Fibroblast of lung (primary cell): ENCODE results near the gene SRSF7. TPM values are rescaled to one million over a fixed set of nuclear protein-coding genes. Genes with fewer than 3 reads are reported as not detected.

Experiments used
- DNase-seq, 2 donors: peaks; one replicate each; pipeline versions ENCODE4 v3.0.0 to v3.0.0-alpha.2; 2010; ENCODE audit warnings: low read depth in 2 of 2
- H2AFZ ChIP-seq: 2 replicates; pipeline ENCODE4 v1.5.1; 2012; ENCODE audit warnings: low read length, control low read depth, inconsistent platforms
- H3K27ac ChIP-seq: 2 replicates; pipeline ENCODE4 v1.5.1; 2011; ENCODE audit warnings: low read length, control low read depth; ENCODE audit not compliant: insufficient read depth
- H3K27me3 ChIP-seq: 2 replicates; pipeline ENCODE4 v1.5.1; 2011; ENCODE audit warnings: mild to moderate bottlenecking, low read length; ENCODE audit not compliant: control insufficient read depth, insufficient read depth
- H3K36me3 ChIP-seq: 2 replicates; pipeline ENCODE4 v1.5.1; 2011; ENCODE audit warnings: low read length; ENCODE audit not compliant: control insufficient read depth, insufficient read depth
- H3K4me1 ChIP-seq: 2 replicates; pipeline ENCODE4 v1.5.1; 2011; ENCODE audit warnings: low read length; ENCODE audit not compliant: control insufficient read depth, insufficient read depth; ENCODE audit errors: extremely low read depth
- H3K4me2 ChIP-seq: 2 replicates; pipeline ENCODE4 v1.5.1; 2011; ENCODE audit warnings: low read length, control low read depth; ENCODE audit not compliant: insufficient read depth; ENCODE audit errors: extremely low read depth
- H3K4me3 ChIP-seq, 4 experiments: fragments of 200-600 bp in 1 of 4; sonication (generic) in 1 of 4; replicated peaks in 1 of 4; 2 replicates each; pipeline ENCODE4 v1.5.1; 2011 to 2016; ENCODE audit warnings: low read length in 4 of 4, low read depth in 3 of 4, mild to moderate bottlenecking in 3 of 4, control low read depth in 2 of 4, inconsistent platforms in 1 of 4, mixed read lengths in 1 of 4; ENCODE audit not compliant: insufficient read depth in 1 of 4; ENCODE audit errors: control extremely low read depth in 1 of 4
- H3K79me2 ChIP-seq: 2 replicates; pipeline ENCODE4 v1.5.1; 2012; ENCODE audit warnings: mild to moderate bottlenecking, low read length, inconsistent platforms; ENCODE audit not compliant: control insufficient read depth, insufficient read depth
- H3K9ac ChIP-seq: 2 replicates; pipeline ENCODE4 v1.5.1; 2011; ENCODE audit warnings: mild to moderate bottlenecking, low read length, control low read depth; ENCODE audit not compliant: insufficient read depth
- H3K9me3 ChIP-seq: 2 replicates; pipeline ENCODE4 v1.5.1; 2012; ENCODE audit warnings: low read depth, low read length; ENCODE audit not compliant: control insufficient read depth, insufficient read depth
- H4K20me1 ChIP-seq: 2 replicates; pipeline ENCODE4 v1.5.1; 2011; ENCODE audit warnings: low read length; ENCODE audit not compliant: control insufficient read depth, insufficient read depth; ENCODE audit errors: extremely low read depth
- CTCF ChIP-seq, 2 donors: IDR thresholded peaks in 1 of 2; conservative IDR thresholded peaks in 1 of 2; 1 replicate in 1 of 2; 2 replicates in 1 of 2; pipeline ENCODE4 v1.5.1; 2011 to 2012; ENCODE audit warnings: low read length in 2 of 2, control low read depth in 1 of 2, inconsistent platforms in 1 of 2, low read depth in 1 of 2, mild to moderate bottlenecking in 1 of 2
- EZH2 ChIP-seq: IDR thresholded peaks from 2 replicates; pipeline ENCODE4 v1.5.1; 2012; ENCODE audit warnings: low read length, control low read depth, mild to moderate bottlenecking; ENCODE audit errors: missing control alignments
- polyA plus RNA-seq, 2 donors: library from polyadenylated mRNA; depleted of rRNA in 1 of 2; stranded (reverse) in 1 of 2; unstranded in 1 of 2; fragments of >200 nt; gene quantifications; 2 replicates each; pipeline ENCODE4 v1.2.1, GENCODE V29; 2011 to 2012; ENCODE audit warnings: missing spikeins in 1 of 2
- total RNA-seq: library from RNA; depleted of rRNA; stranded (reverse); fragments of >200 nt; gene quantifications from 2 replicates; pipeline ENCODE4 v1.2.1, GENCODE V29; 2014

Gene SRSF7
- total and polyA plus RNA-seq, 2 donors (not counting 1 experiment from before 2014, with no cell fraction given): 118 to 193 TPM

- Histone ChIP-seq H3K4me3 (no peak overlapping the region), H3K4me2 (no peak overlapping the region), H3K36me3 (no peaks in the 10 kb centered on the region), H4K20me1 (peaks cover 2% of the 10 kb centered on the region), H3K9ac (no peak overlapping the region), H3K79me2 (no peaks in the 10 kb centered on the region), H3K9me3 (no peaks in the 10 kb centered on the region), H3K27me3 (no peaks in the 10 kb centered on the region), H3K27ac (no peak overlapping the region), H2AFZ (no peak overlapping the region), H3K4me1 (no peaks in the 10 kb centered on the region)
- TF ChIP-seq EZH2 (no peak), CTCF (conservative IDR thresholded peaks at IDR 0.05 in 1 of 2, IDR thresholded peaks at IDR 0.05 in 1 of 2; ENCODE audit: low read depth in 1 of 2, low read length in 2 of 2) (no peak)
- DNase-seq: no peak
Observed at GRCh38 chr2:38712871-38713270, 38.3 kb downstream of the SRSF7 start.

DNA sequence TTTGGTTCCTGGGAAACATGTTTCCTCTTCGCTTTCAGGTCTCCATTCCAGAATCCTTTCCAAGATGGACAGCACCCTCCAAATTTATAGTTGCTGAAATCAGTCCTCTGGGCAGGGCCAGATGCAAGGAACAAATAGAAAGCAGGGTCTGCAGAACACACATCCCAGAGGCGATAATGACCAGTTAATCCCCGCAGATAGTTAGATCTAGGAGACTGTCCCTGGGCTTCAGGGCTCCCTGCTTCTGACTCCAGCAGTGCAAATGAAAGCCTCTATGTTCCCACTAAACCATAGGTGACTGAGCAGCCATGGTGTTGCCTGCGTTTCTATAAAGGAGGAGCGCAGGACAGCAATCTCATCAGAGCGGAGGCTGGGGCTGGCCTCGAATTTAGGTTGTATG lies 38.7 kb downstream of the SRSF7 start:
- no peak overlapping the region for H3K4me3 ChIP-seq
- H3K27ac ChIP-seq: no peak overlapping the region
- no peaks in the 10 kb centered on the region for H3K27me3 ChIP-seq
- no peaks in the 10 kb centered on the region for H3K79me2 ChIP-seq
- H3K9me3 ChIP-seq: no peaks in the 10 kb centered on the region
- H4K20me1 ChIP-seq: peaks cover 2% of the 10 kb centered on the region
- no peak for TF ChIP-seq EZH2
- no peak for TF ChIP-seq CTCF (conservative IDR thresholded peaks at IDR 0.05 in 1 of 2, IDR thresholded peaks at IDR 0.05 in 1 of 2; ENCODE audit: low read depth in 1 of 2, low read length in 2 of 2)
- H3K36me3 ChIP-seq: no peaks in the 10 kb centered on the region
- DNase-seq: no peak
- no peak overlapping the region for H3K4me2 ChIP-seq
- no peak overlapping the region for H3K9ac ChIP-seq
- H3K4me1 ChIP-seq: no peaks in the 10 kb centered on the region
- no peak overlapping the region for H2AFZ ChIP-seq

- Histone ChIP-seq H3K4me3 (no peak overlapping the region), H3K4me2 (no peak overlapping the region), H3K79me2 (no peaks in the 10 kb centered on the region), H3K9ac (no peak overlapping the region), H3K36me3 (no peaks in the 10 kb centered on the region), H2AFZ (no peak overlapping the region), H3K4me1 (no peaks in the 10 kb centered on the region), H4K20me1 (peaks cover 2% of the 10 kb centered on the region), H3K27ac (no peak overlapping the region), H3K27me3 (no peaks in the 10 kb centered on the region), H3K9me3 (no peaks in the 10 kb centered on the region)
- TF ChIP-seq CTCF (conservative IDR thresholded peaks at IDR 0.05 in 1 of 2, IDR thresholded peaks at IDR 0.05 in 1 of 2; ENCODE audit: low read depth in 1 of 2, low read length in 2 of 2): no peak
- TF ChIP-seq EZH2: no peak
- no peak for DNase-seq
Observed at GRCh38 chr2:38711558-38711957, 39.6 kb downstream of the SRSF7 start.
